ENCODE data around the gene METTL17.
"Not testable (repeated sequence)": the region's sequence is repeated elsewhere in the genome, so short reads cannot be mapped to it uniquely, and the experiment has no call there.

DNA sequence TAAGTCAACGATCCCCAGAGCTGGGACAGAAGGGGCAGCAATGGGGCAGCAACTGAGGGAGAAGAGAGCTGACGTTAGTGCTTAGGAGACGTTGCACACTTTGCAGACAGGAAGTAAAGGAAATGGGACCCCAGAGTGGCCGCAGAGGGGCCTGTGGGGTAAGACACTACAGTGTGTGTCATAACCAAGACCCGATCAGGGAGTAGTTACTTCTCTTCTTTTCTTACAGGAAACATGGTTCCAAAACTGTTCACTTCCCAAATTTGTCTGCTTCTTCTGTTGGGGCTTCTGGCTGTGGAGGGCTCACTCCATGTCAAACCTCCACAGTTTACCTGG lies 34.3 kb upstream of the METTL17 start:
- TF ChIP-seq, protein P1, sequence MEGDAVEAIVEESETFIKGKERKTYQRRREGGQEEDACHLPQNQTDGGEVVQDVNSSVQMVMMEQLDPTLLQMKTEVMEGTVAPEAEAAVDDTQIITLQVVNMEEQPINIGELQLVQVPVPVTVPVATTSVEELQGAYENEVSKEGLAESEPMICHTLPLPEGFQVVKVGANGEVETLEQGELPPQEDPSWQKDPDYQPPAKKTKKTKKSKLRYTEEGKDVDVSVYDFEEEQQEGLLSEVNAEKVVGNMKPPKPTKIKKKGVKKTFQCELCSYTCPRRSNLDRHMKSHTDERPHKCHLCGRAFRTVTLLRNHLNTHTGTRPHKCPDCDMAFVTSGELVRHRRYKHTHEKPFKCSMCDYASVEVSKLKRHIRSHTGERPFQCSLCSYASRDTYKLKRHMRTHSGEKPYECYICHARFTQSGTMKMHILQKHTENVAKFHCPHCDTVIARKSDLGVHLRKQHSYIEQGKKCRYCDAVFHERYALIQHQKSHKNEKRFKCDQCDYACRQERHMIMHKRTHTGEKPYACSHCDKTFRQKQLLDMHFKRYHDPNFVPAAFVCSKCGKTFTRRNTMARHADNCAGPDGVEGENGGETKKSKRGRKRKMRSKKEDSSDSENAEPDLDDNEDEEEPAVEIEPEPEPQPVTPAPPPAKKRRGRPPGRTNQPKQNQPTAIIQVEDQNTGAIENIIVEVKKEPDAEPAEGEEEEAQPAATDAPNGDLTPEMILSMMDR (IDR thresholded peaks at IDR 0.05): not testable (repeated sequence)
- TF ChIP-seq POLR2A (IDR thresholded peaks at IDR 0.05): not testable (repeated sequence)

Measured in thyroid gland (tissue), 4 donors.